HL-60 (cell line): ENCODE measurements around the gene DYRK1B.

Experiments used
- DNase-seq, 2 experiments: peaks; one replicate each; pipeline ENCODE4 v3.0.0-alpha.2; 2010 to 2020; ENCODE audit warnings: low read depth in 1 of 2, low spot score in 1 of 2
- H3K27ac ChIP-seq: fragments of 250-450 bp; sonication (Bioruptor Pico); replicated peaks from 2 replicates; pipeline ENCODE4 v1.5.1; 2020; ENCODE audit warnings: mild to moderate bottlenecking, moderate library complexity
- H3K27me3 ChIP-seq: fragments of 250-450 bp; sonication (Bioruptor Pico); 2 replicates; pipeline ENCODE4 v1.5.1; 2021; ENCODE audit warnings: mild to moderate bottlenecking, moderate library complexity; ENCODE audit not compliant: insufficient read depth, poor library complexity, severe bottlenecking
- H3K4me3 ChIP-seq: replicated peaks from 2 replicates; pipeline ENCODE4 v1.5.1; 2011; ENCODE audit warnings: mild to moderate bottlenecking, control low read depth, low read length; ENCODE audit not compliant: insufficient read depth
- GABPA ChIP-seq: IDR thresholded peaks from 2 replicates; pipeline ENCODE4 v1.6.1; 2012; ENCODE audit warnings: low read depth
- POLR2AphosphoS5 ChIP-seq: IDR thresholded peaks from 2 replicates; pipeline ENCODE4 v1.6.1; 2012; ENCODE audit warnings: low read depth
- SPI1 ChIP-seq: IDR thresholded peaks from 2 replicates; pipeline ENCODE4 v1.6.1; 2012; ENCODE audit warnings: low read depth, mild to moderate bottlenecking, borderline replicate concordance
- TF ChIP-seq, protein P1 (sequence below): IDR thresholded peaks from 2 replicates; pipeline ENCODE4 v1.6.1; 2012; ENCODE audit warnings: low read depth; ENCODE audit not compliant: insufficient replicate concordance
- TF ChIP-seq, protein P2 (sequence below): IDR thresholded peaks from one replicate; pipeline ENCODE4 v1.5.1; 2011; ENCODE audit warnings: low read length, control low read depth, inconsistent platforms; ENCODE audit not compliant: insufficient read depth

Gene DYRK1B

DNA sequence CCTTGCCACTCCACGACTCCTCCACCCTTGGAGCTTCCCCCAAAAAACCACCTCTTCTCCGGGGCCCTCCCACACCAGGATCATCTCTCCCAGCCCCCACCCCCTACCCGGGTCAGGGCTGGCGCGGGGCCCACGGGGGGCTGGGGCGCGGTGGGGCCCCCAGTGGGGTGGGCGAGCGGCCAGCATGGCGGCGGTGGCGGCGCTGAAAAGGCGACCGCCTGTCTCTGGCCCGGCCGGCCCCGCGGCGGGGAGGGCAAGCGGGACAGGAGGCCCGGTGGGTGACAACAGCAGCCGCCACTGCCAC is 850 bp downstream of the DYRK1B start:
- TF ChIP-seq, protein P1, sequence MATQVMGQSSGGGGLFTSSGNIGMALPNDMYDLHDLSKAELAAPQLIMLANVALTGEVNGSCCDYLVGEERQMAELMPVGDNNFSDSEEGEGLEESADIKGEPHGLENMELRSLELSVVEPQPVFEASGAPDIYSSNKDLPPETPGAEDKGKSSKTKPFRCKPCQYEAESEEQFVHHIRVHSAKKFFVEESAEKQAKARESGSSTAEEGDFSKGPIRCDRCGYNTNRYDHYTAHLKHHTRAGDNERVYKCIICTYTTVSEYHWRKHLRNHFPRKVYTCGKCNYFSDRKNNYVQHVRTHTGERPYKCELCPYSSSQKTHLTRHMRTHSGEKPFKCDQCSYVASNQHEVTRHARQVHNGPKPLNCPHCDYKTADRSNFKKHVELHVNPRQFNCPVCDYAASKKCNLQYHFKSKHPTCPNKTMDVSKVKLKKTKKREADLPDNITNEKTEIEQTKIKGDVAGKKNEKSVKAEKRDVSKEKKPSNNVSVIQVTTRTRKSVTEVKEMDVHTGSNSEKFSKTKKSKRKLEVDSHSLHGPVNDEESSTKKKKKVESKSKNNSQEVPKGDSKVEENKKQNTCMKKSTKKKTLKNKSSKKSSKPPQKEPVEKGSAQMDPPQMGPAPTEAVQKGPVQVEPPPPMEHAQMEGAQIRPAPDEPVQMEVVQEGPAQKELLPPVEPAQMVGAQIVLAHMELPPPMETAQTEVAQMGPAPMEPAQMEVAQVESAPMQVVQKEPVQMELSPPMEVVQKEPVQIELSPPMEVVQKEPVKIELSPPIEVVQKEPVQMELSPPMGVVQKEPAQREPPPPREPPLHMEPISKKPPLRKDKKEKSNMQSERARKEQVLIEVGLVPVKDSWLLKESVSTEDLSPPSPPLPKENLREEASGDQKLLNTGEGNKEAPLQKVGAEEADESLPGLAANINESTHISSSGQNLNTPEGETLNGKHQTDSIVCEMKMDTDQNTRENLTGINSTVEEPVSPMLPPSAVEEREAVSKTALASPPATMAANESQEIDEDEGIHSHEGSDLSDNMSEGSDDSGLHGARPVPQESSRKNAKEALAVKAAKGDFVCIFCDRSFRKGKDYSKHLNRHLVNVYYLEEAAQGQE: no peak
- TF ChIP-seq, protein P2, sequence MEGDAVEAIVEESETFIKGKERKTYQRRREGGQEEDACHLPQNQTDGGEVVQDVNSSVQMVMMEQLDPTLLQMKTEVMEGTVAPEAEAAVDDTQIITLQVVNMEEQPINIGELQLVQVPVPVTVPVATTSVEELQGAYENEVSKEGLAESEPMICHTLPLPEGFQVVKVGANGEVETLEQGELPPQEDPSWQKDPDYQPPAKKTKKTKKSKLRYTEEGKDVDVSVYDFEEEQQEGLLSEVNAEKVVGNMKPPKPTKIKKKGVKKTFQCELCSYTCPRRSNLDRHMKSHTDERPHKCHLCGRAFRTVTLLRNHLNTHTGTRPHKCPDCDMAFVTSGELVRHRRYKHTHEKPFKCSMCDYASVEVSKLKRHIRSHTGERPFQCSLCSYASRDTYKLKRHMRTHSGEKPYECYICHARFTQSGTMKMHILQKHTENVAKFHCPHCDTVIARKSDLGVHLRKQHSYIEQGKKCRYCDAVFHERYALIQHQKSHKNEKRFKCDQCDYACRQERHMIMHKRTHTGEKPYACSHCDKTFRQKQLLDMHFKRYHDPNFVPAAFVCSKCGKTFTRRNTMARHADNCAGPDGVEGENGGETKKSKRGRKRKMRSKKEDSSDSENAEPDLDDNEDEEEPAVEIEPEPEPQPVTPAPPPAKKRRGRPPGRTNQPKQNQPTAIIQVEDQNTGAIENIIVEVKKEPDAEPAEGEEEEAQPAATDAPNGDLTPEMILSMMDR: no peak
- TF ChIP-seq POLR2AphosphoS5 (no peak), GABPA (no peak), SPI1 (no peak)
- Histone ChIP-seq H3K27ac (no peak overlapping the region), H3K4me3 (no peak overlapping the region), H3K27me3 (no peaks in the 10 kb centered on the region)
- no peak for DNase-seq

DNA sequence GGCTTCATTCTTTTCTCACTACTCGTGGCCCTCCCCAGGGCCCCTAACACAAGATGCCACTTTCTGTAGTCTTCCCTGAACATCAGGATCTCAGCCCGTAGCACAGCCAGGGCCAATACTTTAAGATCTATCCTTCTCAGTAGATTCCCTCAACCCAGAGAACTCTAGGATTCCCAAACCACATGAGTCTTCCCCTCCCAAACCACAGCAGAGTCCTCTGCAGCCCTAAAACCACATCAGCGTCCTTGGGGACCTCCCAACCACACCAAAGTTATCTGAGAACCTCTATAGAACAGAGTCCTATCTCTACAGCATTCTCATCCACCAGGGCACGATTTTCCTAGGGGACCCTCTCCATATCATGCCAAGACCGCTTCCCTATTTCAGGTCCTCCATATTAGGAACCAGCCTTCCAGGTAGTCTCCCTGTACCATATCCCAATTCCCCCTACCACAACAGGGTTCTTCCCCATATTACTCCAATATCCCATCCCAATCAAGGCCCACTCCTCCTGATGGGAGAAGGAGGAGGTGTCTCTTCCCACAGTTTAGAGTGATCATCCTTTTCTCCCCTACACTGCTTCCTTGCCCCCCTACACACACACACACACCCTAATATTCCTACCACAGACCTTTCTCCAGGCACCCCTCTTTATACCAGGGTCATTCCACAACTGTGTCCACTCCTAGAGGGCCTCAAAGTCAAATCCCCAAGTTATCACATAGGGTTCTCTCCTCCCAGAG is 1.4 kb downstream of the DYRK1B start:
- H3K4me3 ChIP-seq: no peak overlapping the region
- DNase-seq: no peak
- no peaks in the 10 kb centered on the region for H3K27me3 ChIP-seq
- TF ChIP-seq SPI1 (no peak), POLR2AphosphoS5 (no peak), GABPA (no peak)
- TF ChIP-seq, protein P2: no peak
- TF ChIP-seq, protein P1: no peak
- H3K27ac ChIP-seq: no peak overlapping the region

DNA sequence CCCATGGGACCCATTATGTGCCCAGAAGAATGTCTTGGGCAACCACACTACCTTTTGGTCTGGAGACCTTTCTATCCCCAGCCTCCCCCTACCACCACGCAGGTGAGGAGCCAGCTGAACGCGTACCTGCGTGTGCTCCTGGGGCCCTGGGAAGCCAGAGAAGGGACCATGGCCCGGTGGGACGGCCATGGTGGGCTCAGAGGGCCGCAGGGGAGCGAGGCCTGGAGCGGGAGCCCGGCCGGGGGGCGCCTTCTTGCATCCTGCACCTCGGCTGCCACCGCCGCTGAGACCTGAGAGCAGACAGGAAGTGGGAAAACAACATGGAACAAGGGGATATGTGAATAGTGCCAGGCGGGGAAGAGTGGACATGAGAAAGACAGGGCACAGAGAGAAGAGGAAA is 2.3 kb downstream of the DYRK1B start:
- Histone ChIP-seq H3K27ac (no peak overlapping the region), H3K4me3 (no peak overlapping the region), H3K27me3 (no peaks in the 10 kb centered on the region)
- TF ChIP-seq, protein P1: no peak
- TF ChIP-seq GABPA (no peak), POLR2AphosphoS5 (no peak), SPI1 (no peak)
- TF ChIP-seq, protein P2: no peak
- DNase-seq: no peak
